Brain microvascular endothelial cell (primary cell): ENCODE data around the gene ARPP19.
"Not testable (repeated sequence)": the region's sequence is repeated elsewhere in the genome, so short reads cannot be mapped to it uniquely, and the experiment has no call there.

ENCODE experiments used
- DNase-seq: peaks from one replicate; pipeline ENCODE4 v3.0.0-alpha.2; 2020
- H3K27ac ChIP-seq: fragments of 250-450 bp; sonication (Bioruptor Pico); 2 replicates; pipeline ENCODE4 v1.5.1; 2020; ENCODE audit warnings: mild to moderate bottlenecking, moderate library complexity
- H3K27me3 ChIP-seq: fragments of 250-450 bp; sonication (Bioruptor Pico); replicated peaks from 2 replicates; pipeline ENCODE4 v1.5.1; 2020; ENCODE audit warnings: mild to moderate bottlenecking
- H3K36me3 ChIP-seq: fragments of 250-450 bp; sonication (Bioruptor Pico); replicated peaks from 2 replicates; pipeline ENCODE4 v1.5.1; 2020; ENCODE audit warnings: mild to moderate bottlenecking
- H3K4me3 ChIP-seq: 2 replicates; pipeline ENCODE4 v1.5.1; 2011; ENCODE audit warnings: low read depth, mild to moderate bottlenecking, control low read depth, low read length, moderate library complexity
- CTCF ChIP-seq: IDR thresholded peaks from 2 replicates; pipeline ENCODE4 v1.5.1; 2011; ENCODE audit warnings: low read depth, mild to moderate bottlenecking, moderate library complexity, low read length, control low read depth, inconsistent platforms; ENCODE audit errors: missing control alignments
- in situ Hi-C: cut with HindIII; loops from 2 replicates; pipeline ENCODE4 v1.10.0; 2017; ENCODE audit warnings: low sequenced_read_pairs, low pct_ligation_motif_present

Gene ARPP19

GRCh38 chr15:52556524-52557273 is 12.1 kb downstream of the ARPP19 start:
- no peak for TF ChIP-seq CTCF
- no peaks in the 10 kb centered on the region for H3K27me3 ChIP-seq
- in situ Hi-C loops, result no loop called here
- no peak for DNase-seq
- H3K27ac ChIP-seq, result peak overlapping the region; percentile 33
- H3K36me3 ChIP-seq, result peaks cover 18% of the 10 kb centered on the region
- H3K4me3 ChIP-seq, result no peak overlapping the region

GRCh38 chr15:52552303-52552702 is 16.5 kb downstream of the ARPP19 start:
- Histone ChIP-seq H3K36me3 (peaks cover 26% of the 10 kb centered on the region), H3K27me3 (no peaks in the 10 kb centered on the region), H3K27ac (no peak overlapping the region), H3K4me3 (no peak overlapping the region)
- no peak for TF ChIP-seq CTCF
- in situ Hi-C loops, result no loop called here
- no peak for DNase-seq

- Histone ChIP-seq H3K4me3 (no peak overlapping the region), H3K27ac (no peak overlapping the region), H3K36me3 (peaks cover 27% of the 10 kb centered on the region), H3K27me3 (no peaks in the 10 kb centered on the region)
- in situ Hi-C loops, result no loop called here
- DNase-seq, result no peak
- TF ChIP-seq CTCF, result no peak
Measured at GRCh38 chr15:52551762-52552161, 17.1 kb downstream of the ARPP19 start.

- peaks cover 30% of the 10 kb centered on the region for H3K36me3 ChIP-seq
- in situ Hi-C loops, H3K4me3 ChIP-seq, H3K27me3 ChIP-seq, DNase-seq, H3K27ac ChIP-seq: not testable (repeated sequence)
Measured at GRCh38 chr15:52551186-52551585, 17.6 kb downstream of the ARPP19 start.

- H3K4me3 ChIP-seq, result no peak overlapping the region
- DNase-seq, result no peak
- H3K36me3 ChIP-seq, result peaks cover 18% of the 10 kb centered on the region
- in situ Hi-C loops, result no loop called here
- TF ChIP-seq CTCF, result no peak
- no peak overlapping the region for H3K27ac ChIP-seq
- H3K27me3 ChIP-seq, result no peaks in the 10 kb centered on the region
Measured at GRCh38 chr15:52546031-52546751, 22.6 kb downstream of the ARPP19 start.

GRCh38 chr15:52540374-52541012 is 28.3 kb downstream of the ARPP19 start:
- H3K36me3 ChIP-seq, result no peaks in the 10 kb centered on the region

More at GRCh38 chr15:52540374-52541012, 28.3 kb downstream of the ARPP19 start:
- Histone ChIP-seq H3K4me3 (no peak overlapping the region), H3K27me3 (no peaks in the 10 kb centered on the region), H3K27ac (no peak overlapping the region)
- TF ChIP-seq CTCF, result no peak
- in situ Hi-C loops, result no loop called here
- no peak for DNase-seq
